Peyer's patch (tissue), 4 donors: Measurements from ENCODE around the gene ASTL.

Experiments
- POLR2A ChIP-seq, 2 donors: fragments of 450-650 bp; IDR thresholded peaks; one replicate each; pipeline ENCODE4 v1.5.1; 2017; ENCODE audit warnings: antibody characterized with exemption in 2 of 2, mild to moderate bottlenecking in 2 of 2, moderate library complexity in 2 of 2
- TF ChIP-seq, protein P1 (sequence below), 6 experiments: fragments of 450-650 bp in 4 of 6; fragments of 200-600 bp in 2 of 6; sonication (generic) in 1 of 6; IDR thresholded peaks; one replicate each; pipeline ENCODE4 v1.5.1; 2017 to 2019; ENCODE audit warnings: antibody characterized with exemption in 6 of 6, mild to moderate bottlenecking in 3 of 6, moderate library complexity in 1 of 6

DNA sequence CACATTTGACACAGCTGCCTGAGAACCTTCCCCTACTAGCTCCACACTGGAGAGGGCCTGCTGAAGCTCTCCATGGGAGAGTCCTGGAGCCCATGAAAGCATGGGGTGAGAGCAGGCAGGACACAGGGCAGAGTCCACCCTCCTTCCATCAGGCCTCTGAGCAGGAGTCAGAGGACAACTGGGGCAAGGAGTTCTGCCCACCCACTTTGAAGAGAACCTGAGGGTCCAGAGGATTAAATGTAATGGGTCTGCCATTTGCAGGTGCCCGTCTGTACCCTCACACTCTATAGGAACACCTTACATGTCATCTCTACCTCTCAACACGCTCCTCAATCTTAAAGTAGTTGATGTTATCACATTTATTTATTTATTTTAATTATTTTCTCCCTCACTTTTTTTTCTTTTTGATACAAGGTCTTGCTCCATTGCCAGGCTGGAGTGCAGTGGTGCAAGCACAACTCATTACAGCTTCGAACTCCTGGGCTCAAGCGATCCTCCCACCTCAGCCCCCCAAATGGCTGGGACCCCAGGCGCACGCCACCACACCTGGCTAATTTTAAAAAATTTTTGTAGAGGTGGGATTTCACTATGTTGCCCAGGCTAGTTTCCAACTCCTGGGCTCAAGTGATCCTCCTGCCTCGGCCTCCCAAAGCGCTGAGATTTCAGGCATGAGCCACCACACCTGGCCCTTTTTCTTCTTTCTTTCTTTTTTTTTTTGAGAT, 32.1 kb downstream of the ASTL start:
- no peak for TF ChIP-seq POLR2A (IDR thresholded peaks at IDR 0.05)
- TF ChIP-seq, protein P1, sequence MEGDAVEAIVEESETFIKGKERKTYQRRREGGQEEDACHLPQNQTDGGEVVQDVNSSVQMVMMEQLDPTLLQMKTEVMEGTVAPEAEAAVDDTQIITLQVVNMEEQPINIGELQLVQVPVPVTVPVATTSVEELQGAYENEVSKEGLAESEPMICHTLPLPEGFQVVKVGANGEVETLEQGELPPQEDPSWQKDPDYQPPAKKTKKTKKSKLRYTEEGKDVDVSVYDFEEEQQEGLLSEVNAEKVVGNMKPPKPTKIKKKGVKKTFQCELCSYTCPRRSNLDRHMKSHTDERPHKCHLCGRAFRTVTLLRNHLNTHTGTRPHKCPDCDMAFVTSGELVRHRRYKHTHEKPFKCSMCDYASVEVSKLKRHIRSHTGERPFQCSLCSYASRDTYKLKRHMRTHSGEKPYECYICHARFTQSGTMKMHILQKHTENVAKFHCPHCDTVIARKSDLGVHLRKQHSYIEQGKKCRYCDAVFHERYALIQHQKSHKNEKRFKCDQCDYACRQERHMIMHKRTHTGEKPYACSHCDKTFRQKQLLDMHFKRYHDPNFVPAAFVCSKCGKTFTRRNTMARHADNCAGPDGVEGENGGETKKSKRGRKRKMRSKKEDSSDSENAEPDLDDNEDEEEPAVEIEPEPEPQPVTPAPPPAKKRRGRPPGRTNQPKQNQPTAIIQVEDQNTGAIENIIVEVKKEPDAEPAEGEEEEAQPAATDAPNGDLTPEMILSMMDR (IDR thresholded peaks at IDR 0.05), result no peak
